Measurements from ENCODE around the gene OLAH.

The OLAH gene

GRCh38 chr10:15059914-15060313 lies 16.2 kb downstream of the OLAH start:
- Histone ChIP-seq H3K27me3 (no peaks in the 10 kb centered on the region), H3K4me2 (no peak overlapping the region), H3K9me3 (replicated peaks in 1 of 11) (peaks cover 27 to 40% (median 33%) of the 10 kb centered on the region in 11 experiments), H3K36me3 (peaks cover 0 to under 1% (median 0%) of the 10 kb centered on the region in 11 experiments; a peak in 1 of 22 replicates), H3K27ac (no peak overlapping the region), H4K20me1 (no peaks in the 10 kb centered on the region), H3K4me1 (no peaks in the 10 kb centered on the region), H3K4me3 (no peak overlapping the region), H3K9ac (no peak overlapping the region)
- no peak for TF ChIP-seq Cebpa-rat (IDR thresholded peaks at IDR 0.05)

- Histone ChIP-seq H3K9ac (no peak overlapping the region), H3K27me3 (no peaks in the 10 kb centered on the region), H3K4me3 (no peak overlapping the region), H3K27ac (no peak overlapping the region), H3K4me2 (no peak overlapping the region), H3K36me3 (peaks cover 0 to 5% (median 0%) of the 10 kb centered on the region in 11 experiments; a peak in 2 of 22 replicates), H4K20me1 (no peaks in the 10 kb centered on the region), H3K9me3 (replicated peaks in 1 of 11) (peaks cover 32 to 40% (median 36%) of the 10 kb centered on the region in 11 experiments), H3K4me1 (no peaks in the 10 kb centered on the region)
- TF ChIP-seq Cebpa-rat (IDR thresholded peaks at IDR 0.05) = no peak
Measured at GRCh38 chr10:15060638-15061037, 16.9 kb downstream of the OLAH start.

- Histone ChIP-seq H3K9me3 (replicated peaks in 1 of 11) (peaks cover 28 to 55% (median 40%) of the 10 kb centered on the region in 11 experiments), H3K27ac (no peak overlapping the region), H3K4me1 (no peaks in the 10 kb centered on the region), H4K20me1 (no peaks in the 10 kb centered on the region), H3K4me2 (no peak overlapping the region), H3K4me3 (no peak overlapping the region), H3K9ac (no peak overlapping the region), H3K27me3 (no peaks in the 10 kb centered on the region), H3K36me3 (peaks cover 0 to 6% (median 0%) of the 10 kb centered on the region in 11 experiments; a peak in 5 of 22 replicates)
- TF ChIP-seq Cebpa-rat (IDR thresholded peaks at IDR 0.05) = no peak
Measured at GRCh38 chr10:15067154-15067553, 23.4 kb downstream of the OLAH start.

- no peak for TF ChIP-seq Cebpa-rat (IDR thresholded peaks at IDR 0.05)
- H4K20me1 ChIP-seq = no peaks in the 10 kb centered on the region
Measured at GRCh38 chr10:15068802-15069201, 25.1 kb downstream of the OLAH start.

GRCh38 chr10:15069230-15069629 lies 25.5 kb downstream of the OLAH start:
- no peaks in the 10 kb centered on the region for H4K20me1 ChIP-seq

More at GRCh38 chr10:15068802-15069201, 25.1 kb downstream of the OLAH start:
- H3K4me3 ChIP-seq = no peak overlapping the region
- H3K36me3 ChIP-seq = peaks cover 0 to 15% (median 8%) of the 10 kb centered on the region in 11 experiments; a peak in 8 of 22 replicates
- no peak overlapping the region for H3K27ac ChIP-seq
- no peak overlapping the region for H3K4me2 ChIP-seq
- H3K9me3 ChIP-seq (replicated peaks in 1 of 11) = peaks cover 36 to 68% (median 53%) of the 10 kb centered on the region in 11 experiments
- no peaks in the 10 kb centered on the region for H3K4me1 ChIP-seq
- no peaks in the 10 kb centered on the region for H3K27me3 ChIP-seq
- no peak overlapping the region for H3K9ac ChIP-seq

GRCh38 chr10:15072358-15072757 lies 28.6 kb downstream of the OLAH start:
- Histone ChIP-seq H3K9me3 (replicated peaks in 1 of 11) (peaks cover 17 to 45% (median 30%) of the 10 kb centered on the region in 11 experiments), H3K4me3 (no peak overlapping the region), H3K27me3 (no peaks in the 10 kb centered on the region), H3K27ac (no peak overlapping the region), H4K20me1 (no peaks in the 10 kb centered on the region), H3K4me1 (no peaks in the 10 kb centered on the region), H3K9ac (no peak overlapping the region), H3K36me3 (peaks cover 0 to 15% (median 8%) of the 10 kb centered on the region in 11 experiments; a peak in 7 of 22 replicates), H3K4me2 (no peak overlapping the region)
- no peak for TF ChIP-seq Cebpa-rat (IDR thresholded peaks at IDR 0.05)

More at GRCh38 chr10:15069230-15069629, 25.5 kb downstream of the OLAH start:
- H3K27ac ChIP-seq = no peak overlapping the region
- H3K4me1 ChIP-seq = no peaks in the 10 kb centered on the region
- H3K36me3 ChIP-seq = peaks cover 0 to 15% (median 9%) of the 10 kb centered on the region in 11 experiments; a peak in 8 of 22 replicates
- H3K9me3 ChIP-seq (replicated peaks in 1 of 11) = peaks cover 36 to 68% (median 52%) of the 10 kb centered on the region in 11 experiments
- no peaks in the 10 kb centered on the region for H3K27me3 ChIP-seq
- no peak overlapping the region for H3K9ac ChIP-seq
- H3K4me2 ChIP-seq = no peak overlapping the region
- H3K4me3 ChIP-seq = no peak overlapping the region
- no peak for TF ChIP-seq Cebpa-rat (IDR thresholded peaks at IDR 0.05)

GRCh38 chr10:15075421-15075820 lies 31.7 kb downstream of the OLAH start:
- Histone ChIP-seq H3K36me3 (peaks cover 0 to 15% (median 8%) of the 10 kb centered on the region in 11 experiments; a peak in 7 of 22 replicates), H3K4me2 (no peak overlapping the region), H3K27me3 (no peaks in the 10 kb centered on the region), H3K4me3 (no peak overlapping the region), H3K9me3 (replicated peaks in 1 of 11) (peaks cover 13 to 30% (median 25%) of the 10 kb centered on the region in 11 experiments), H3K27ac (no peak overlapping the region), H3K4me1 (no peaks in the 10 kb centered on the region), H4K20me1 (no peaks in the 10 kb centered on the region), H3K9ac (no peak overlapping the region)
- no peak for TF ChIP-seq Cebpa-rat (IDR thresholded peaks at IDR 0.05)

- H3K4me2 ChIP-seq = no peak overlapping the region
- no peaks in the 10 kb centered on the region for H3K36me3 ChIP-seq
- TF ChIP-seq Cebpa-rat (IDR thresholded peaks at IDR 0.05) = no peak
Measured at GRCh38 chr10:15083674-15084501, 40.1 kb downstream of the OLAH start.

GRCh38 chr10:15084502-15084922 lies 40.8 kb downstream of the OLAH start:
- Histone ChIP-seq H3K9ac (no peak overlapping the region), H3K27ac (no peak overlapping the region), H3K4me3 (no peak overlapping the region), H4K20me1 (no peaks in the 10 kb centered on the region), H3K36me3 (no peaks in the 10 kb centered on the region), H3K27me3 (no peaks in the 10 kb centered on the region), H3K4me2 (no peak overlapping the region), H3K4me1 (peaks cover 0 to 14% (median 2%) of the 10 kb centered on the region in 10 experiments; a peak in 6 of 20 replicates), H3K9me3 (replicated peaks in 1 of 11) (no peaks in the 10 kb centered on the region)
- TF ChIP-seq Cebpa-rat (IDR thresholded peaks at IDR 0.05) = no peak

More at GRCh38 chr10:15083674-15084501, 40.1 kb downstream of the OLAH start:
- Histone ChIP-seq H3K4me3 (no peak overlapping the region), H3K4me1 (peaks cover 0 to 14% (median 2%) of the 10 kb centered on the region in 10 experiments; a peak in 6 of 20 replicates), H3K9me3 (replicated peaks in 1 of 11) (no peaks in the 10 kb centered on the region), H3K27ac (no peak overlapping the region), H3K9ac (no peak overlapping the region), H3K27me3 (no peaks in the 10 kb centered on the region), H4K20me1 (no peaks in the 10 kb centered on the region)
